Amygdala (tissue), 56 donors: ENCODE data around the gene FAM181B.

Experiments
- DNase-seq, 56 donors: peaks; one replicate each; lab custom pipeline; 2025; lab: John Stamatoyannopoulos, UW

FAM181B gene

GRCh38 chr11:82732734-82733443, 775 bp downstream of the FAM181B start:
- peak in 13 of 56 donors; percentile 31 to 75 (median 63) for DNase-seq

- DNase-seq, result peak in 5 of 56 donors; percentile 6 to 43 (median 27)
Measured at GRCh38 chr11:82732348-82732733, 1.3 kb downstream of the FAM181B start.

GRCh38 chr11:82731691-82732277, 1.9 kb downstream of the FAM181B start:
- peak in 1 of 56 donors; percentile 8 for DNase-seq

- peak in 1 of 56 donors; percentile 33 for DNase-seq
Measured at GRCh38 chr11:82730754-82731153, 2.9 kb downstream of the FAM181B start.

- no peak for DNase-seq
Measured at GRCh38 chr11:82730286-82730685, 3.4 kb downstream of the FAM181B start.

GRCh38 chr11:82724026-82724425, 9.6 kb downstream of the FAM181B start:
- DNase-seq, result no peak

- no peak for DNase-seq
Measured at GRCh38 chr11:82722231-82722630, 11.4 kb downstream of the FAM181B start.

GRCh38 chr11:82720267-82721065, 13.2 kb downstream of the FAM181B start:
- no peak for DNase-seq

- peak in 37 of 56 donors; percentile 10 to 77 (median 36) for DNase-seq
Measured at GRCh38 chr11:82719361-82720105, 14.1 kb downstream of the FAM181B start.

- DNase-seq, result no peak
Measured at GRCh38 chr11:82718821-82719220, 14.8 kb downstream of the FAM181B start.

- DNase-seq, result peak in 49 of 56 donors; percentile 7 to 85 (median 60)
Measured at GRCh38 chr11:82718307-82718706, 15.4 kb downstream of the FAM181B start.

GRCh38 chr11:82714346-82715174, 19.1 kb downstream of the FAM181B start:
- no peak for DNase-seq

- no peak for DNase-seq
Measured at GRCh38 chr11:82711648-82712047, 22.0 kb downstream of the FAM181B start.

- no peak for DNase-seq
Measured at GRCh38 chr11:82703796-82704195, 29.9 kb downstream of the FAM181B start.

- no peak for DNase-seq
Measured at GRCh38 chr11:82703226-82703625, 30.4 kb downstream of the FAM181B start.

GRCh38 chr11:82701847-82702520, 31.7 kb downstream of the FAM181B start:
- DNase-seq, result peak in 19 of 56 donors; percentile 3 to 69 (median 14)

GRCh38 chr11:82698576-82699352, 34.9 kb downstream of the FAM181B start:
- no peak for DNase-seq

- no peak for DNase-seq
Measured at GRCh38 chr11:82692981-82693380, 40.7 kb downstream of the FAM181B start.
